Adipose tissue (tissue), 3 donors: Measurements from ENCODE around the gene ASB4. TPM values are rescaled to one million over a fixed set of nuclear protein-coding genes. Genes with fewer than 3 reads are reported as not detected.
"Not testable (repeated sequence)": the region's sequence is repeated elsewhere in the genome, so short reads cannot be mapped to it uniquely, and the experiment has no call there.

Source experiments
- H3K27ac ChIP-seq: one replicate; pipeline ENCODE4 v1.5.1; 2013; ENCODE audit warnings: low read depth, low read length
- WGBS, 3 donors: extraction: QIAGEN DNeasy Blood & Tissue Kit; methylation state at CpG; one replicate each; pipeline ENCODE4 v1.1.7; 2013; 5-methylcytosine and 5-hydroxymethylcytosine counted together
- polyA plus RNA-seq, 3 donors: library from polyadenylated mRNA; stranded (reverse); fragments of 200-250 nt; gene quantifications; one replicate each; pipeline ENCODE4 v1.2.3, GENCODE V29; 2013
- donor health status: healthy with polysubstance abuse.
- donor health status: Bipolar disorder and iron deficiency.
- donor health status: healthy.

ASB4 gene
- polyA plus RNA-seq, 3 donors: 0.09 to 0.22 (median 0.22) TPM

DNA sequence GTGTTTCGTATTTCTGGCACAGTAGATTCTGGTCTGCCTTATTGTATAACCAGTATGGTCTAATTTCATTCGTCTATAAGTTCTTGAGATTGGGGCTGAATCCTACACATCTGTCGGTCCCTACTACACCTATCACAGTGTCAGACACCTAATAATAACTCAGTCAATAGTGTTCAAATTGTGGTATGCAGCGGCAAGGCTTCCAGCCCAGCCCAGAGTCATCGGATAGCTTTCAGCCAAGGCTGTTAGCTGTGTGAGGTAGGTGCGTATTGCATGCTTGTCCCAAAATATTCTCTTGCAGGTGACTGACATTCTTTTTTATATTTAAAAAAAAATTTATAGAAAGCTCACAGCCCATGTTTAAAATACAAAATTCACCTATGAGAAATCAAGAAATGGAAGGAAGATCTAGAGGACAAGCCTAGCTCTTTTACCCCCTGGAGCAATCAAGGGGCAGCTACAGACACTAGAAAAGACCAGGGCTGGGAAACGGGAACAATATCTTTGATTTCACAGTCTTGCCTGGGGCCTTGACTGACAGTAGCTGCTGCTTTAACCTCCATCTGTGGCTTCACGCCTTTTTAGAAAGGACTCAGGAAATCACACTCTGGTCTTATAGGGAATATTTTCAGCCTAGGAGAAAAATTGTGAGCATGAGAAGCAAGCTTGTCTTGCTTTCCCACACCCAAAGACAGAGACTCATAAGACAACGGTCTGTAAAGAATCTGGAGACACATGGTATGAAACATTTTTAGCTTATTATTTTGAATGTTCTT lies 9.5 kb upstream of the ASB4 start:
- WGBS, 3 donors: 85 to 88% (median 87%) methylated on average over 9 of the region's 9 CpGs
- no peak overlapping the region for H3K27ac ChIP-seq

DNA sequence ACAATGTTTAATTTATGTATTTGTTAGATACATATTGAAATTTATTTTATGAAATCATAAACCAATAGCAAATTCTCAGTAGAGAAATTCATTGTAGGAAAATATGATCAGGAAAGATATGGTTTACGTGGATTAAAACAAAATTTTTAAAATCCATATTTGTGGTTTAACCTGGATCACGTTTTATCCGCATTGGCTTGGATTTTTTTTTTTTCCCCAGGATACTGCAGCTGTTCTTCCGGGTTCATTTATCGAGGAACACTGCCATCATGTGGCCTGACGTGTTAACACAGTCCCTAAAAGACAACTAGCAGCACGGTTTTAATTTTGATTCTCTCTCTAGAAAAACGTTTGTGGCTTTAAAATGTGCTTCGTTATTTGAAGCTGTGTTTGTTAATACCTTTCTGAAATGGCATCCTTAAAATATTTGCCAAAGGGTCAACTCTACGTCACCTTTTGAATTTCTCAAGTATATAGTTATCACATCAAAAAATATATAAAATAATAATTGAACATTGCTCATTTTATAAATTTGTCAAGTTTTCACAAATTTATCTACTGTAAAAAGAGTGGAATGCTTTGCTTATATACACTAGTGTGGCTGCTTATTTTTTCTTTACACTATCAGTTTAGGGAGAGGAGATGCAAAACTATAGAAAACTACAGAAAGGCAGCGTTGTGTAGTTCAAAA lies 8.7 kb upstream of the ASB4 start:
- H3K27ac ChIP-seq: no peak overlapping the region
- 10 to 11% (median 10%) methylated on average over 11 of the region's 11 CpGs for WGBS, 3 donors

DNA sequence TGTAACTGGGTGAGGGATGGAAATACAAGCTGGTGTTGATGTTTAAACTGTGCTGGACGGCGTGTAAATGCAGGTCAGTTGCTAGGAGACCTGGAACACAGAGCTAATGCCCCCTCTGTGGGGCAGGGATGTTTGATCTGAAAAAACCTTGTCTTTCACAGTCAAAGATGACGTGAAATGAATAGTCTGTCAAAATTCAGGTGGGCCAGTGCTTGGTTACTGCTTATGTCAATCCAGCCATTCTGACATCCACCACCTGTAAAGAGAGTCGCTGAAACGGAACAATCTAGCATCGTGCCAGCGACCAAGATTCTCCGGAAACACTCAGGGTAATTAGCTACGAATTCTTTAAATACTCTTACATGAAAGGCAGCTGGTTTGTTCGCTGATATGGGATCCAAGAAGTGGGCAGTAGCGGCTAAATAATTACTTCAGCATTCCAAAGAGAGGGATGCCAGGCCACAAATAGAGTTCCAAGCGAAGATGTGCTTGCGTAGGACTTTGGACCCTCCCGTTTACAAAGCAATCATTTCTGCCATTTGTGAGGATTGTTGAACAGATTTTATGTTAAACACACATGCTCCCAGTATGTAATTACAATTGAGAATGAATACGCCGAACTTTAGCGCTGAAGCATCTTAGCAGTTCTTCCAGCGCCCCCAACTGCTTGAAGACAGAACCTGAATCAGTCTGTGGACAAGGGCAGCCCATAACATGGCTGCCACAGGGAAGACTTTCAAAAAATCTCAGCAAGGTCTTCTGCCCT lies 7.3 kb upstream of the ASB4 start:
- no peak overlapping the region for H3K27ac ChIP-seq
- WGBS, 3 donors: 26 to 65% (median 62%) methylated on average over 18 of the region's 18 CpGs

DNA sequence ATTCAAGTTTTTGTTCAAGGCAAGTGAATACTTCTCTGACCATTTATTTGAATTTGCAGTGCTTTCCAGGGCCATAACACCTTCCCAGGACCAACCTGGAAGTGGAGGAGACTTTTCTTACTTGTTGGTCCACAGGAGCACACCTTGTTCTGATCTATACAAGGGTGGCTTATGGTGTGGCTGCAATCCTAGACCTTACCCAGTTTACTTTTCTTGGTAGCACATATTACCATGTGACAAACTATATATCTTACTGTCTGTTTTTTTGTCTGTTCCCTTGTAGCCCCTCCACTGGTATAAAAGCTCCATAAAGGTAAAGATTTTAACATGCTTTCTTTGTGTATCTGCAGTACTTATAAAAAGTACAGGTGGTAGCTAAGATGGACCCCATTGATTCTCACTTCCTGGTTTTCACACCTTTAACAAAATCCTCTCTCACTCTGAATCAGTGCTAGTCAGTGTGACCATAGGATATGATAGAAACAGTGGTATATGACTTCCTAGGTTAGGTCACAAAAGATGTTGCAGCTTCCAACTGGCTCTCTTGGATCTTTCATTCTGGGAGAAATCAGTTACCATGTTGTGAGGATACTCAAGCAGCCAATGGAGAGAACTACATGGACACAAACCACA lies 5.6 kb upstream of the ASB4 start:
- H3K27ac ChIP-seq: no peak overlapping the region

DNA sequence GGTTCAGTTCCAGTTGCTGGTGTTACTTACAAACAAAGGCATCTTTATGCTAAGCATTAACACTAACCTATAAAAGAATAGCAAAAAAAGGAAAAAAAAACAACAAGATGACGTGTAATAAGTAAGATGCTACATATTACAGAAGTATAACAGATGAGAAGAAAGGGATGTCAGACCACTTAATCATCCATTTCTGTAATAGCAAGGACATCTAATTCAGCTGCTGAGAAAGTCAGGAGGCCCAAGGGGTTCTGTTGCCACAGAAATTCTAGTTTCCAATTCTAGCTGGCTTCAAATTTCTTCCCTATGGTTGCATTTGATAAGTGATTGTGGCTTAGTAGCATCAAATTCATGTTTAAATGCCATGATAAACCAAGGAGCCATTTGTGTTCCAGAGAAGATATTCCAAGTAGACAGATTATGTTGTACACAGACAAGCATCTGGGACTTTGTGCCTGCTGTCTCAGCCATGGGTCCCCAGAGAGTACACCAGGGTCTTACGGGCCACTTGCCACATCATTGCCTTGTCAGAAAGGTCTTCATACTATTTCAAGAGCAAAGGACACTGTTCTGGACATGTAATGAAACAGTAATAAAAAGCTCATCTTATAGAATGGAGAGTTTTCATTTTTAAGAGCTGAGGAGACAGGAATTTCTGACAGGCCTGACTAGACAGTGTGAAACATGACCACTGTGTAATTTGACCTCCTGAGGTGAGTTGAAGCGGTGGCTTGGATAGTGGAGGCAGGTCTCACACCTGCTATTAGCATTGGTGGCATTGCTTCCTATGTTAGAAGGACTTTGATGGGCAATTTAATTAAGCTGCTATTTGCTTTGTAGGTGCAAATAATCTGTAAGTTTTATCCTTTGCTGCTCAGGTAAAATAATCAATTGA lies 4.2 kb upstream of the ASB4 start:
- H3K27ac ChIP-seq: no peak overlapping the region

DNA sequence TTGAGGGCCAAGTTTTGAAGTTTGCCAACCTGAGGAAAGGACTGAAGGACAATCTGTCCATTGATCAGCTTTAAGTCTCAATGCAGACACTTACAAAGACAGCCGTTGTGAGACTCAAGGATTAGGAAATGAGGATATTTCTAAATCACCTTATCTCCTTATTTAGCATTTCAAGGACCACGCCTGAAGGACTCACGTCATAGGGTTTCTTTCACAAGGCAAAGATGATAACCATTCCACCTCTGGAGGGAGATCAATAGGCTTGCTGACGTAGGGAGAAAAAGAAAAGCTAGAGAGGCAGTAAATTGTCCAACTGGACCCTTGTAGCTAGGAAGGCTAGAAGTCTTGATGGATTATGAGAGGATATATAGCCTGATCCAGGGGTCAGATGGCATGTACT lies 3.3 kb upstream of the ASB4 start:
- no peak overlapping the region for H3K27ac ChIP-seq
- 61 to 73% (median 71%) methylated on average over 4 of the region's 4 CpGs for WGBS, 3 donors

More for the DNA sequence above, 4.2 kb upstream of the ASB4 start:
- 83 to 94% (median 89%) methylated on average over 3 of the region's 3 CpGs for WGBS, 3 donors

DNA sequence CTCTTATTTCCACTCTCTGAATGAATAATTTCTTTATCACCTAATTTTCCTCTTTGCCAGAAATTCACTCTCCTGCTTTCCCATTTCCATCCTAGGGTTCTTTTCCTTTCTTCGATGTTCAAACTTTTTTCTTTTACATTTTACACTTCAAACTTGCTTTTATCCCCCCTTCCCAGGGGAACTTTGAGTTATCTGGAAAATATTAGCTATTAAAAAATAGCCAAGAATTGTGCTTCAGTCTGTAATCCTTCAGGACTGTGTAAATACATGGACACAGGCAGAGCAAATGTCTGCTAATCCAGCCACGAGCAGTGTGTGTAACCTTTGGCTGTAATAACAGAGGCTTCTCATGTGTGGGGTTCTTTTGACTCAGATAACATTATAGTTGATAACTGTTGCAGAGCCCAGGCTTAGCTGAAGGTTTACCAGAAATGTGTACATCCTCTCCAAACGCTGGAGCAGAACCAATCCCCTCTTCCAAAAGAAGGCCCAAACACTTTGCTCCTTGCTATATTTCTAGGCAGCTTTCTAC lies 4.6 kb downstream of the ASB4 start:
- WGBS, 3 donors: 44 to 60% (median 46%) methylated on average over 3 of the region's 3 CpGs
- H3K27ac ChIP-seq: no peak overlapping the region

DNA sequence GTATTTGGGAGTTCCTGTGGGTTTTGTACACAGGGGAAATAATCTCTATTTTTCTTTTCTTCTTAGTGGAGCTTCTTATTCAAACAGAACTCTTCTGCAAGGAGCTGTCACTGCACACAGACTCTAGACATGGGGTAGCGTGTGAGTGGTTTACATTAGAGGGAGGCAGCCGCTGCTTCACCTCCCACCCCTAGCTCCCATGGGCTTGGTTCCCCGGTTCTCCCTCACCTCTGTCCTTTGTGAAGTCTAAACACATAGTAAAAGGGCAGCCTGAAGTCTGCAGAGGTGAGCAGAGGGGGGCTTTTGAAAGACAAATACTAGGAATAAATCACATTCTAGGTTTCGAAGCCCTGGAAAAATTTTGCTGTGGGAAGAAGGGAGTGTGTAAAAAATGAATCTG lies 5.5 kb downstream of the ASB4 start:
- H3K27ac ChIP-seq: no peak overlapping the region
- 90 to 94% (median 92%) methylated on average over 4 of the region's 4 CpGs for WGBS, 3 donors

DNA sequence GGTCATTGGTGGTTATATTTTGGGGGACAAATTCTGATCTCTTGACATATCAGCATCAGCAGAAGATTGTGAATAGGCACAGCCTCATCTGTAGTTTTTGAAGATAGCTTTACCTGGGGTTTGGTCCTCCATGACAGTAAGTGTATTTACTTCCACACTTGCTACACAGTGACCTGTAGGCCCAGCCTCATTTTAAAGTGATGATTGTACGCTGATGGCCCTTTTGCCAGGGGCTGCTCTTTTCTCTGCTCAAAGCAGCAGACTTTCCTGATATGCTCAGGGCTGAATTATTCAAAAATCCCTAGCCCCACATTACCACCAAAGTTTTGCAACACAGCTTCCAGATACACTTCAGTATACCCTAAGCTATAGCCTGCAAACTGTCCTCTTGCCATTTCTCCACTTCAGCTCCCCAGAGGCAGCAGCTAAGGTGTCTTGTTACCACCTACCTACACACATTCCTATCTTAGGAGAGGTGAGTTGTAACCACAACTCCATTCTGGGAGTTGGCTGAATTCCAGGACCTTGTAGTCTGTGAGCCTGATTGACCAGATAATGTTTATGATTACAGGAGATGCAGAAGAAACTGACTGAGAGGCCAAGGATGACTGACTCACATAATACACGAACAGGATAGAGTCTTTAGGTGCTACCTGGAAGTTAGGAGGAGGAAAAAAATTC lies 6.0 kb downstream of the ASB4 start:
- no peak overlapping the region for H3K27ac ChIP-seq
- WGBS, 3 donors: 75 to 78% (median 78%) methylated on average over 2 of the region's 2 CpGs

DNA sequence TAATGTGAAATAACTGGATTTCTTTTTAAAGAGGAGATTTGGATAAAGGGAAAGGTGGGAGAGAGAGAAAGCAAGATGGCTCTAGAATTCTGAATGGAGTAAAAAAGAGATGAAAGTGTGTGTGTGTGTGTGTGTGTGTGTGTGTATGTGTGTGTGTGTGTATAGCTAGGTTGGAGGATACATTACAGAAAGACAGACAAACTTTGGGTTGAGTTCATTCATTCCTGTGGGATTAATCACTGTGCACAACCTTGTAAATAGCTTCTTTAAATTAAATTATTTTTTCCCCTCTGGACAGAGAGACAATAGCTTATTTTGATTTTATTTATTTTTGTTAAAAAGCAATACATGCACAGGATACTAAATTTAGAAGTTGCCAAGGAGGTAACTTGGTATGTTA lies 7.5 kb downstream of the ASB4 start:
- H3K27ac ChIP-seq: no peak overlapping the region

DNA sequence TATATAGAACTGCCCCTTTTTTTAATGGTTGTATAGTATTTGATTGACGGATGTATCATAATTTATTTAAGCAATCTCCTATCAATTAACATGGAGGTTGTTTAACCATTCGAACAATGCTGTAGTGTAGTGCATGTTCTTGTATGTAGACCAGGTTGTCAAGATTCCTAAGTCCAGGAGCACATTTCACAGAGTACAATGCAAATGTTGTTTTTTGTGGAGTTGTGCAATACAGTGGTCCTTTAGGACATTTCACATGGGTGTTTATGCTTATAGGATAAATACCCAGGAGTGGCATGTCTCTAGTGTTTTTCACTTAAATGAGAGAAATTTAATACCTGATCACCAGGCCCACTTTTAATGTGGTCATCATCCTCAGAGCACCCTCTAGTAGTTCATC lies 8.1 kb downstream of the ASB4 start:
- 70 to 88% (median 77%) methylated on average over 2 of the region's 2 CpGs for WGBS, 3 donors
- H3K27ac ChIP-seq: no peak overlapping the region

DNA sequence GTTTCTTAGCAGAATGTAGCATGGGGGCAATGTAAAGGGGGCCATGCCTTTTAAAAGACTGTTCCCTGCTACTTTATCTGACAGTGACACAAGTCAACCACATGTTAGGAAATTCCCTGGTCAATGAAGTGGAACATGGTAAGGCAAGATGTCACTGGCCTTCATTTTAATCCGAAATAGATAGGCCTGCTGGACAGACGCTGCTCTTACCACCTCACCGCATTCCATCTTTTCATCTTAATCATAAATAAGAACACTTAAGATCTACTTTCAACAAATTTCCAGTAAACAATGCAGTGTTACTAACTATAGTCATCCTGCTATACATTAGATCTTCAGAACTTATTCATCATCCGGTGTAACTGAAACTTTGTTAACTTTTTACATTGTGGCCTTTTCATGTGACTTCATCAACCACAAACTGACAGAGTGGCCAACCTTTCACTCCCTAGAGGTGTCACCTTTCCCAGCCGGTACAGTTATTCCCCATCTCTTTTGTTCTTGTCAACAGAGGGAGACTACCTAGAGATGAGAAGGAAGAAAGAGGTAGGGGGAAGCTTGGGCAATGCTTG lies 15.6 kb downstream of the ASB4 start:
- 82 to 86% (median 82%) methylated on average over 5 of the region's 5 CpGs for WGBS, 3 donors
- H3K27ac ChIP-seq: no peak overlapping the region

DNA sequence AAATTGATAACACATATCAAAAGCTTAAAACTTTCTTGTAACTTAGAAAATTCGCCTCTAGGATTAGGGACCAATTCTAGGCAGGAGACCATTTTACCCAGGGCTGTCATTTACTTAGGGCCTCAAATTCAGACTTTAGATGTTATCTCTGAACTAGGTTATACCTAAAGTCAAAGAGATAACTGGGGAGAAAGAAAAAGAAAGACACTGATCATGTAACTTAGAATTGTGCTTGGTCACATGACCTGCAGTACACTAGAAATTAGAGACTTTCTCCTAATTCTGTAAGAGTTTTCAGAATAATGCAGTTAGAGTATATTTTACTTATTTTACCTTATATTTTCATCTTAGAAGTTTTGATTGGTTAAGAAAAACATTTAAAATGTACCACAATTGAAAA lies 16.7 kb downstream of the ASB4 start:
- WGBS, 3 donors: 91 to 93% (median 93%) methylated on average over 1 of the region's 1 CpG
- H3K27ac ChIP-seq: no peak overlapping the region

DNA sequence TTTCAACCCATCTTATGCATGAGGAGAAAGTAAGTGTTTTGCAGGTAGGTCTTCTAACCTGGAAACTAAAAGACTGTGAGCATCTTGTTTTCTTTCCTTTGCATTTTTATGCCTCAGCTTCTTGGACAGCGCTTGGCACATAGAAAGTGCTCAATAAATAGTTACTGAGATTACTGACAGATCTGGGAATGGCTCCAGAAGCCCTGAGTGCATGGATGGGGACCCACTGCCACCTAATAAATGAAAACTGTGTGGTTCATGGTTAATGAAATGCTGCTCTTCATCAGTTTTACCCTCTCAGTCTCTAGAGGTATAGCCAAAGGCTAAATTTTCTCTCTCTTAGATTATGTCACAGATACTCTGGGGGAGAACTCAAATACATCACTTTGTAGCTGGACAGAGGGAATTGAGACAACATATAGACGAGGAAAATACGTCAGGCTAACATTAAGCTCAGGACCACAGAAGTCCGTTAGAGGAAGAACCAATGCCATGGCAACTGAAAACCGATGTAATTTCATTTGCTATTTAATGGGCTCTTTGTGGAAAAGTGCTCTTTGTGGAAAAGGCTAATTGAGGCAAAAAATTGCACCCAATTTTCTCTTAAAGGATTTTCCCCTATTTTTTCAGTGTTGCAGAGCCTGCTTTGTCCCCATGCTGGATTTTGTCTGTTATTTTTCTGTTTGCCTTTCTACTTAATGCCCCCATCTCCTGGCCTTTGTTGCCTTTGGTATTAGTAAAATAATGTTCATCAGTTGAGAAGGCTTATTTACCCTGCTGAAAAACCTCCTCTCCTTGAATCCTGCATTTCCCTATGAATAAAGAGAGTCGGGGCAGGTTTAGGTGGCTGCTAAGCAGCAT lies 17.8 kb downstream of the ASB4 start:
- WGBS, 3 donors: 83 to 87% (median 84%) methylated on average over 6 of the region's 6 CpGs
- H3K27ac ChIP-seq: no peak overlapping the region

DNA sequence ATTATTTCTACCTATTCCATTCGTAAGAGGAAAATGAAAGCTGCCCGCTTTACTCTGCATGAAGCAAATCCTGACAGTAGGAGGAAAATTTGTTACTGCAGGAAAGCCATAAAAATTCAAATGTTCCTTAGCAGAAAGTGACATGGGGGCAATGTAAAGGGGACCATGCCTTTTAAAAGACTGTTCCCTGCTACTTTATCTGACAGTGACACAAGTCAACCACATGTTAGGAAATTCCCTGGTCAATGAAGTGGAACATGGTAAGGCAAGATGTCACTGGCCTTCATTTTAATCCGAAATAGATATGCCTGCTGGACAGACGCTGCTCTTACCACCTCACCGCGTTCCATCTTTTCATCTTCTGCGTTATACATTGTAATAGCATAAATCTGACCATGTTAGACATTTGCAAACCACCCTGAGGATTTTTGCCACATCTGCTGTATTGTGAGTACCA lies 18.4 kb downstream of the ASB4 start:
- 89 to 95% (median 94%) methylated on average over 7 of the region's 7 CpGs for WGBS, 3 donors

DNA sequence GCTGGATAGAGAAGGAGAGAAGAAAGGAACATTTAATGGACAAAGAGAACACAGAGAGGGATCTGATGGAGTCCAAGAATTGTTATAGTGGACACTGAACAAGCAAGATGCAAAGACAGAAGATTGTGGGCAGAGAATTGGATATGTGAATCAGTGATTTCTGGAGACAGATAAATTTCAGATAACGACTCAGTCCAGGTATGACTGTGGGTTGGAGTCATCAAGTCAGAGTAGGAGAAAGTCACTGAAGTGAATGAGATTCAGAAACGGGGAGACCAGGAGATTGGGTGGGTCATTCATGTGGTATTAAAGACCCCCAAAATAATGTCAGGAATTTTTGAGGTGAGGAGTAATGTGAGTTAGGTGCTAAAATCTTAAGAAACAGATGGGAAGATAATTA lies 23.0 kb downstream of the ASB4 start:
- 68 to 87% (median 82%) methylated on average over 2 of the region's 2 CpGs for WGBS, 3 donors

More for the DNA sequence above, 18.4 kb downstream of the ASB4 start:
- not testable (repeated sequence) for H3K27ac ChIP-seq

More for the DNA sequence above, 23.0 kb downstream of the ASB4 start:
- H3K27ac ChIP-seq: no peak overlapping the region
